Ramos (cell line): Measurements from ENCODE around the gene PRDM10.
"Not testable (repeated sequence)": the region's sequence is repeated elsewhere in the genome, so short reads cannot be mapped to it uniquely, and the experiment has no call there.

ENCODE experiments used
- in situ Hi-C: fragments of 300-500 bp; cut with MboI; formaldehyde crosslinking; loops from one replicate; pipeline ENCODE4 v1.14.3; 2022; ENCODE audit warnings: low sequenced_read_pairs; ENCODE audit not compliant: unreplicated experiment

Gene PRDM10

GRCh38 chr11:129985823-129986222, 16.8 kb downstream of the PRDM10 start:
- in situ Hi-C loops = no loop called here

DNA sequence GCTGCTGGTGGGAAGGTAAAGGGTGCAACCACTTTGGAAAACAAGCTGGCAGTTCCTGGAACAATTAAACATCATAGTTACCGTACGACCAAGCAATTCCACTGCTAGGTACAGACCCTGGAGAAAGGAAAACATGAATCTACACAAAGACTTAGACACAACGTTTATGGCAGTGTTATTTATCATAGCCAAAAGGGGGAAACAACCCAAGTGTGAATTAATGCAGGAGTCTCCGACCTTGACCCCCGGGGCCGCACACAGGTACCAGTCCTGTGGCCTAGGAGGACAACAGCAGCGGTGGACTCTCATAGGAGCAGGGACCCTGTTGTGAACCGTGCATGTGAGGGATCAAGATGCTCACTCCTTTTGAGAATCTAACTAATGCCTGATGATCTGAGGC, 22.5 kb downstream of the PRDM10 start:
- in situ Hi-C loops = no loop called here

- in situ Hi-C loops = no loop called here
Observed at GRCh38 chr11:129979046-129979605, 23.5 kb downstream of the PRDM10 start.

DNA sequence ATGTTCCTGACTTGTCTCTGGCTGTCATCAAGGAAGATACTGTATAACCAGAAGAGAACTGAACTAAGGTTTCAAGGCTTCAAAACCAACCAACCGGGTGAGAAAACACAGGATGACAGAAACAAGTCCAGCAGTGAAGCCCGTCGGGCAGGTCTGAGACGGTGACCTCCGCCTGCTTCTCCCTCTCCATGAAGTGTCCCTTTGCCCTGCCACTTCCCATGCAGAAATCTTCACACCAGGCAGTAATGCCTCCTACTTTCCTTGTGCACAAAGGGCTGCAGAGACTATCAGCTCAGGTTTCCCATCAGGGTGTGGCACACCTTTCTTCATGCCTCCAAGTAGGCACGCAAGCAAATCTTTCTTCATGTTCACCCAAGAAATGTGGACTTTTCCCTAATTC, 24.2 kb downstream of the PRDM10 start:
- in situ Hi-C loops = no loop called here

DNA sequence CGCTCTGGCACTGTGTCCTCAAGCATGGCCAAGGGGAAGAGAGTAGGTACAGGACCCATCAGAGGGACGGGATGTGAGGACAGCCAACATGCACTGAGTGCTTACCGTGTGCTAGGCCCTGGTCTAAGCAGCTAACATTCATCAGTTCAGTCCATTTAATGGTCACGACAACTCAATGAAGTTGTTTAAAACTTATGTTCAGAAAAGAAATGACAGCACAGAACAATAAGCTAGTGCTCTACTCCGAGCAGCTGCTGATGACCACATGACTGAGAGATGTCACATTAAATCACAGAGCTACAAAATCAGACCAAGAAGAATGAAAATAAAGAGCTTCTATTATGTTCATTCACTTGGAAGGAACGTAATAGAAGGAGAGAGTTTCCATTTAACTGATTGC, 26.3 kb downstream of the PRDM10 start:
- in situ Hi-C loops = no loop called here

GRCh38 chr11:129975543-129975942, 27.1 kb downstream of the PRDM10 start:
- in situ Hi-C loops = no loop called here

- in situ Hi-C loops = no loop called here
Observed at GRCh38 chr11:129974672-129975071, 28.0 kb downstream of the PRDM10 start.

DNA sequence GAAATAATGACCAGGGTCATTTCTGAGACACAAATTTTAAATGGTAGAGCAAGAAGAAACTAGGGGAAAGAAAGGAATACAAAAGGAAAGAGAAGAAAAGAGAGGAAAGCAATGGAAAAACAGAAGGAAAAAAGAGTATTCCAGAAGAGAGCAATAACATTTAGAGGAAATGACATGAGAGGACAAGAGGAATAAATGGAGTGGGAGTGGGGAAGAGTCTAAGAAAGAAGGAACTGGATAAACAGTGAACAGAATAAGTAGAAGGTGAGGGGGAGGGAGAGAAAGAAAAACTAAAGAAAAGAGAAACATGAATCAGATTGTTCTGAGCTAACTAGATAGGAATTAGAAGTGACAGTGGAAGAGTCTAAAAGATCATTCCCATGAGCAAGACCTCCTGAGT, 28.4 kb downstream of the PRDM10 start:
- in situ Hi-C loops = no loop called here

DNA sequence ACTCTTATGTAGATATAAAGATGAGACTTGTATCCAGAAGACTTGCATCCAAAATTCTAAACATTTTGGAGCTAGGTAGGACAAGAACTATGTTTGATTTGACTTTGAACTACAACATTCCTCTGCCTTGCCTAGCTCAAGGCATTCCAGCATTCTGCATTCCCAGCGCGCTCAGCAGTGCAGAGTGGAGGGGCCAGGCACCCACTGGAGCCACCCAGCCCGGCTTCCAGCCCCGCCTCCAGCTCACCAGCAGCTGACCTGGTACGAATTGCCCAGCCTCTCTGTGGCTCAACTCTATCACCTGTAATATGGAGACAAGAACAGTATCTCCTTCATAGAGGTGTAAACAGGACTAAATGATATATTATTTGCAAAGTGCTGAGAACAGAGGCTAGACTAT, 28.8 kb downstream of the PRDM10 start:
- in situ Hi-C loops = no loop called here

DNA sequence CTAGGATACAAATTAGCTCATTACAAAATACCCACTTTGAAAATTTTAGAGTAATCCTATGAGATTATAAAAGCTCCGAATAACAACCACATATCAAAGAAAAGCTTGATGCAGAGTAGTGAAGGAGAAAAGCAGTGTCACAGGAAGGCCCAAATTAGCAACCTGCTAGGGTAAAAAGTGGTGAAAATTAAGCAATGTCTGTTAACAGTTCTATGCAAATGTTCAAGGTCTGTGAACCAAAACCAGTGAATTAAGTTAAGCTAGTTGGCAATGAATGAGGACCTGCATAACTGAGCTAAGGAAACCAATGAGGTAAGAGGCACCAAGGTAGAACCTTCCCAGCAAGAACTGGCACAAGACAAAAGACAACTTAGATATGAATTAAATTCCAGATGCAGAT, 29.6 kb downstream of the PRDM10 start:
- in situ Hi-C loops = no loop called here

DNA sequence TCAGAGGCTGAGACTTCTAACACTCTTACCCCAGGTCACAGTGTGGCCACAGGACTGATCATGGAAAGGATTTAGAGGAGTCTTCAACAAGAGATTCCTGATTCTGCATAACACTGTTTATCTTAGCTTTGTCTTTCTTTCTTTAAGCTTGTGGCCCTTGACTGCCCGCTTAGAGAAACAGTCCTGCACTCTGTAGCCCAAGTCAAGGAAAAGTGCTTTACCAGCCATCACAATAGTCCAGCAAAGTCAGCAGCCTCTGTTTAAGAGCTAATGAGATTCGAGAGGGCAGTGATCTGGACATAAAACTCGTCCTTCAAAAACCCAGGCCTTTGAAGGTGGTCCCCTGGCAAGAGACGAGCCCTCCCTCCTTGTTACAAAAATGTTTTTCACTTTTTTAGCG, 30.0 kb downstream of the PRDM10 start:
- in situ Hi-C loops = no loop called here

GRCh38 chr11:129971856-129972255, 30.8 kb downstream of the PRDM10 start:
- in situ Hi-C loops = not testable (repeated sequence)

DNA sequence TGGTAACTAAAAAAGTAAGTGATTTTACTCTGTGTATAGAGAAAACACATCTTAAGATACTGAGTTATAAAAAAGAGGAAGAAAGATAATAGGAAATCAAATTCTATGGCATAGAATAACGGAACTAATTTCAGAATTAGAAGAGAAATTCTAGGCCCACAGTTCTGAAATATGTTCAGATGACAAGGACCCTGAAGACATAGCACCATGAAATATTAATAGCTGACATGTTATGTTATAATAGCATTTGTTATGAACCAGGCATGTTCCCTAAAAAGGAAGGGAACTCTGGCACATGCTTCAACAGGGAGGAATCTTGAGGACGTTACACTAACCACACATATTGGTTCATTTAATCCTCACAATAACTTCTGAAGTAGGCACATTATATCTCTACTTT, 32.7 kb downstream of the PRDM10 start:
- in situ Hi-C loops = no loop called here

- in situ Hi-C loops = no loop called here
Observed at GRCh38 chr11:129968591-129969419, 33.8 kb downstream of the PRDM10 start.

DNA sequence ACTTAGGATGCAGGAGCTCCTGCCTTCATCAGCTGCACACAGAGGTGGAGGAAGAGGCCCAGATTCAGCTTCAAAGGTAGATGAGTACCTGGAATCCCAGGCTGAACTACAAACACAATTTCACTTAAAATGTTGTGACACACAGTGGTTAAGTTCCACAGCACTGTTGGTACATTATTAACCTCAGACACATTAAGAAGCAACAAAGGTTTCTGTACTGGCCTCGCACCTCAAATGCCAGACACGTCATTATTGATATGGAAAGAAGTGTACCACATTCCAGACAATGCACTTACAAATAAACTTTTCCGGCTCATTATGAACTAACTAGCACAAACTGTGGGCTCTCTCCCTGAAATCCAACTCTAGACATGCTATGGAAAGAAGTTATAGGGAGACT, 34.6 kb downstream of the PRDM10 start:
- in situ Hi-C loops = no loop called here

GRCh38 chr11:129965248-129965647, 37.4 kb downstream of the PRDM10 start:
- in situ Hi-C loops = no loop called here

GRCh38 chr11:129960216-129961214, 42.1 kb downstream of the PRDM10 start:
- in situ Hi-C loops = no loop called here

GRCh38 chr11:129959687-129960086, 42.9 kb downstream of the PRDM10 start:
- in situ Hi-C loops = no loop called here

DNA sequence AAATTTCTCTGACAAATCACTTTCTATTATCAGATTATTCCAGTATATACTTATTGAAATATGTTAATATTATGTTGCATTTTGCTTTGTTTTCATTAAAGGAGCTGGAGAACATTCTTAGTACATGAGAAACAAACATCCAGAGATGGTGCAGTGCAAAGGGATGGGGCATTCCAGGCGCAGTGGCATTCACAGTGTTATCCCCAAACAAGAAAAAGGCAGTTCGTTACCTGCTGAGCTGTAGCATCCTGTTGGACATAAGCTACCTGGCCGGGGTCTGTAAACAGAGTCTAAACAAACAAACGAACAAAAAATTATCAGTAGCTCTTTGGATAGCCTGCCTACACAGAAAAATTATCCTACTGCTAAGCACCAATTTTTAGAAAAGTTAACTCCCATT, 47.4 kb downstream of the PRDM10 start:
- in situ Hi-C loops = no loop called here

DNA sequence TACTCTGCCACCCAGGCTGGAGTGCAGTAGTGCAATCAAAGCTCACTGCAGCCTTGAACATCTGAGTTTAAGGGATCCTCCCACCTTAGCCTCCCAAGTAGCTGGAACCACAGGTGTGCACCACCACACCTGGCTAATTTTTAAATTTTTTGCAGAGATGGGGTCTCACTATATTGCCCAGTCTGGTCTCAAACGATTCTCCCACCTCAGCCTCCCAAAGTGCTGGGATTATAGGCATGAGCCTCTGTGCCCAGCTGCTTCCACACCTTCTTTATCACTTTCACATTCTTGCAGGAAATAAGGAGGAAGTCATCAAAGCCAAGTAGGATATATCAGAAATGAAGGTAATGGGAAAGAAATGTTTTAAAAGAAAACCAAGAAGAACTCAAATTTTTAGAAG, 47.9 kb downstream of the PRDM10 start:
- in situ Hi-C loops = not testable (repeated sequence)

- in situ Hi-C loops = no loop called here
Observed at GRCh38 chr11:129951866-129952262, 50.8 kb downstream of the PRDM10 start.
